NCI-H2227 (cell line): ENCODE results near the gene RBAK.
"Not testable (repeated sequence)": the region's sequence is repeated elsewhere in the genome, so short reads cannot be mapped to it uniquely, and the experiment has no call there.

ENCODE experiments used
- DNase-seq: peaks from one replicate; lab custom pipeline; 2025; ENCODE audit not compliant: unreplicated experiment; lab: John Stamatoyannopoulos, UW

The RBAK gene

GRCh38 chr7:5045558-5046396 is at the start of gene RBAK:
Gene RBAK (plus strand): TSS chr7:5045860. CDS start chr7:5048077, 2,217 bp downstream.
- DNase-seq = peak; percentile 94

GRCh38 chr7:4996696-4997222 is 48.9 kb upstream of the RBAK start:
- no peak for DNase-seq

GRCh38 chr7:4998244-4998643 is 47.4 kb upstream of the RBAK start:
- DNase-seq = no peak

GRCh38 chr7:4998910-4999309 is 46.8 kb upstream of the RBAK start:
- no peak for DNase-seq

- no peak for DNase-seq
These were observed 46.2 kb upstream of the RBAK start for GRCh38 chr7:4999369-4999950.

GRCh38 chr7:5001003-5001402 is 44.7 kb upstream of the RBAK start:
- DNase-seq = no peak

- DNase-seq = no peak
These were observed 43.7 kb upstream of the RBAK start for GRCh38 chr7:5001911-5002310.

GRCh38 chr7:5005066-5005465 is 40.6 kb upstream of the RBAK start:
- DNase-seq = no peak

- DNase-seq = no peak
These were observed 32.7 kb upstream of the RBAK start for GRCh38 chr7:5012985-5013384.

- DNase-seq = not testable (repeated sequence)
These were observed 29.7 kb upstream of the RBAK start for GRCh38 chr7:5015936-5016335.

GRCh38 chr7:5017626-5018025 is 28.0 kb upstream of the RBAK start:
- not testable (repeated sequence) for DNase-seq

- no peak for DNase-seq
These were observed 25.6 kb upstream of the RBAK start for GRCh38 chr7:5020098-5020497.

- DNase-seq = not testable (repeated sequence)
These were observed 24.6 kb upstream of the RBAK start for GRCh38 chr7:5020976-5021550.

GRCh38 chr7:5023626-5024025 is 22.0 kb upstream of the RBAK start:
- not testable (repeated sequence) for DNase-seq

GRCh38 chr7:5027796-5028410 is 17.8 kb upstream of the RBAK start:
- not testable (repeated sequence) for DNase-seq

GRCh38 chr7:5033186-5033585 is 12.5 kb upstream of the RBAK start:
- DNase-seq = not testable (repeated sequence)

GRCh38 chr7:5035276-5035675 is 10.4 kb upstream of the RBAK start:
- no peak for DNase-seq

GRCh38 chr7:5036446-5036845 is 9.2 kb upstream of the RBAK start:
- DNase-seq = no peak

- no peak for DNase-seq
These were observed 4.6 kb upstream of the RBAK start for GRCh38 chr7:5041047-5041446.

- DNase-seq = no peak
These were observed 2.0 kb upstream of the RBAK start for GRCh38 chr7:5043661-5044060.

GRCh38 chr7:5046397-5046732 is 705 bp downstream of the RBAK start:
- DNase-seq = not testable (repeated sequence)

- DNase-seq = not testable (repeated sequence)
These were observed 1.5 kb downstream of the RBAK start for GRCh38 chr7:5047127-5047526.
